HL-60 (cell line): Measurements from ENCODE around the gene GPR153.

ENCODE experiments used
- DNase-seq, 2 experiments: peaks; one replicate each; pipeline ENCODE4 v3.0.0-alpha.2; 2010 to 2020; ENCODE audit warnings: low read depth in 1 of 2, low spot score in 1 of 2
- H3K27ac ChIP-seq: fragments of 250-450 bp; sonication (Bioruptor Pico); replicated peaks from 2 replicates; pipeline ENCODE4 v1.5.1; 2020; ENCODE audit warnings: mild to moderate bottlenecking, moderate library complexity
- H3K27me3 ChIP-seq: fragments of 250-450 bp; sonication (Bioruptor Pico); 2 replicates; pipeline ENCODE4 v1.5.1; 2021; ENCODE audit warnings: mild to moderate bottlenecking, moderate library complexity; ENCODE audit not compliant: insufficient read depth, poor library complexity, severe bottlenecking
- H3K4me3 ChIP-seq: replicated peaks from 2 replicates; pipeline ENCODE4 v1.5.1; 2011; ENCODE audit warnings: mild to moderate bottlenecking, control low read depth, low read length; ENCODE audit not compliant: insufficient read depth
- GABPA ChIP-seq: IDR thresholded peaks from 2 replicates; pipeline ENCODE4 v1.6.1; 2012; ENCODE audit warnings: low read depth
- POLR2AphosphoS5 ChIP-seq: IDR thresholded peaks from 2 replicates; pipeline ENCODE4 v1.6.1; 2012; ENCODE audit warnings: low read depth
- SPI1 ChIP-seq: IDR thresholded peaks from 2 replicates; pipeline ENCODE4 v1.6.1; 2012; ENCODE audit warnings: low read depth, mild to moderate bottlenecking, borderline replicate concordance
- TF ChIP-seq, protein P1 (sequence below): IDR thresholded peaks from one replicate; pipeline ENCODE4 v1.5.1; 2011; ENCODE audit warnings: low read length, control low read depth, inconsistent platforms; ENCODE audit not compliant: insufficient read depth
- TF ChIP-seq, protein P2 (sequence below): IDR thresholded peaks from 2 replicates; pipeline ENCODE4 v1.6.1; 2012; ENCODE audit warnings: low read depth; ENCODE audit not compliant: insufficient replicate concordance

The GPR153 gene

GRCh38 chr1:6197746-6198427, 63.0 kb downstream of the GPR153 start:
- Histone ChIP-seq H3K27ac (peak overlapping the region; percentile 98), H3K27me3 (no peaks in the 10 kb centered on the region), H3K4me3 (peak overlapping the region; percentile 90)
- TF ChIP-seq, protein P1, sequence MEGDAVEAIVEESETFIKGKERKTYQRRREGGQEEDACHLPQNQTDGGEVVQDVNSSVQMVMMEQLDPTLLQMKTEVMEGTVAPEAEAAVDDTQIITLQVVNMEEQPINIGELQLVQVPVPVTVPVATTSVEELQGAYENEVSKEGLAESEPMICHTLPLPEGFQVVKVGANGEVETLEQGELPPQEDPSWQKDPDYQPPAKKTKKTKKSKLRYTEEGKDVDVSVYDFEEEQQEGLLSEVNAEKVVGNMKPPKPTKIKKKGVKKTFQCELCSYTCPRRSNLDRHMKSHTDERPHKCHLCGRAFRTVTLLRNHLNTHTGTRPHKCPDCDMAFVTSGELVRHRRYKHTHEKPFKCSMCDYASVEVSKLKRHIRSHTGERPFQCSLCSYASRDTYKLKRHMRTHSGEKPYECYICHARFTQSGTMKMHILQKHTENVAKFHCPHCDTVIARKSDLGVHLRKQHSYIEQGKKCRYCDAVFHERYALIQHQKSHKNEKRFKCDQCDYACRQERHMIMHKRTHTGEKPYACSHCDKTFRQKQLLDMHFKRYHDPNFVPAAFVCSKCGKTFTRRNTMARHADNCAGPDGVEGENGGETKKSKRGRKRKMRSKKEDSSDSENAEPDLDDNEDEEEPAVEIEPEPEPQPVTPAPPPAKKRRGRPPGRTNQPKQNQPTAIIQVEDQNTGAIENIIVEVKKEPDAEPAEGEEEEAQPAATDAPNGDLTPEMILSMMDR: no peak
- TF ChIP-seq, protein P2, sequence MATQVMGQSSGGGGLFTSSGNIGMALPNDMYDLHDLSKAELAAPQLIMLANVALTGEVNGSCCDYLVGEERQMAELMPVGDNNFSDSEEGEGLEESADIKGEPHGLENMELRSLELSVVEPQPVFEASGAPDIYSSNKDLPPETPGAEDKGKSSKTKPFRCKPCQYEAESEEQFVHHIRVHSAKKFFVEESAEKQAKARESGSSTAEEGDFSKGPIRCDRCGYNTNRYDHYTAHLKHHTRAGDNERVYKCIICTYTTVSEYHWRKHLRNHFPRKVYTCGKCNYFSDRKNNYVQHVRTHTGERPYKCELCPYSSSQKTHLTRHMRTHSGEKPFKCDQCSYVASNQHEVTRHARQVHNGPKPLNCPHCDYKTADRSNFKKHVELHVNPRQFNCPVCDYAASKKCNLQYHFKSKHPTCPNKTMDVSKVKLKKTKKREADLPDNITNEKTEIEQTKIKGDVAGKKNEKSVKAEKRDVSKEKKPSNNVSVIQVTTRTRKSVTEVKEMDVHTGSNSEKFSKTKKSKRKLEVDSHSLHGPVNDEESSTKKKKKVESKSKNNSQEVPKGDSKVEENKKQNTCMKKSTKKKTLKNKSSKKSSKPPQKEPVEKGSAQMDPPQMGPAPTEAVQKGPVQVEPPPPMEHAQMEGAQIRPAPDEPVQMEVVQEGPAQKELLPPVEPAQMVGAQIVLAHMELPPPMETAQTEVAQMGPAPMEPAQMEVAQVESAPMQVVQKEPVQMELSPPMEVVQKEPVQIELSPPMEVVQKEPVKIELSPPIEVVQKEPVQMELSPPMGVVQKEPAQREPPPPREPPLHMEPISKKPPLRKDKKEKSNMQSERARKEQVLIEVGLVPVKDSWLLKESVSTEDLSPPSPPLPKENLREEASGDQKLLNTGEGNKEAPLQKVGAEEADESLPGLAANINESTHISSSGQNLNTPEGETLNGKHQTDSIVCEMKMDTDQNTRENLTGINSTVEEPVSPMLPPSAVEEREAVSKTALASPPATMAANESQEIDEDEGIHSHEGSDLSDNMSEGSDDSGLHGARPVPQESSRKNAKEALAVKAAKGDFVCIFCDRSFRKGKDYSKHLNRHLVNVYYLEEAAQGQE: no peak
- TF ChIP-seq POLR2AphosphoS5: no peak
- TF ChIP-seq SPI1: no peak
- no peak for TF ChIP-seq GABPA
- DNase-seq: no peak
